GM18508 (cell line): ENCODE measurements around the gene PCNA.
"Not testable (repeated sequence)": the region's sequence is repeated elsewhere in the genome, so short reads cannot be mapped to it uniquely, and the experiment has no call there.

Experiments used
- ATAC-seq: cut with Tn5 transposase; IDR thresholded peaks from one replicate; pipeline ENCODE4 v1.9.1; 2021; ENCODE audit warnings: moderate number of reproducible peaks; ENCODE audit not compliant: insufficient read depth, unreplicated experiment

PCNA gene

GRCh38 chr20:5104479-5104878 is 15.3 kb downstream of the PCNA start:
- no peak for ATAC-seq

GRCh38 chr20:5100684-5101347 is 18.9 kb downstream of the PCNA start:
- no peak for ATAC-seq

- ATAC-seq, result not testable (repeated sequence)
Observed at GRCh38 chr20:5099909-5100308, 19.8 kb downstream of the PCNA start.

- ATAC-seq, result not testable (repeated sequence)
Observed at GRCh38 chr20:5099009-5099408, 20.7 kb downstream of the PCNA start.

- no peak for ATAC-seq
Observed at GRCh38 chr20:5096463-5096862, 23.3 kb downstream of the PCNA start.

GRCh38 chr20:5095931-5096330 is 23.8 kb downstream of the PCNA start:
- no peak for ATAC-seq

- no peak for ATAC-seq
Observed at GRCh38 chr20:5095454-5095853, 24.3 kb downstream of the PCNA start.

GRCh38 chr20:5092765-5093339 is 26.9 kb downstream of the PCNA start:
- no peak for ATAC-seq

GRCh38 chr20:5091902-5092301 is 27.9 kb downstream of the PCNA start:
- ATAC-seq, result no peak

GRCh38 chr20:5090191-5090590 is 29.6 kb downstream of the PCNA start:
- ATAC-seq, result no peak

GRCh38 chr20:5088688-5089087 is 31.1 kb downstream of the PCNA start:
- no peak for ATAC-seq

GRCh38 chr20:5085380-5085779 is 34.4 kb downstream of the PCNA start:
- ATAC-seq, result no peak

- ATAC-seq, result no peak
Observed at GRCh38 chr20:5080384-5080877, 39.3 kb downstream of the PCNA start.

GRCh38 chr20:5078399-5078958 is 41.3 kb downstream of the PCNA start:
- ATAC-seq, result peak; percentile 91

- no peak for ATAC-seq
Observed at GRCh38 chr20:5077761-5078387, 41.9 kb downstream of the PCNA start.

GRCh38 chr20:5076913-5077312 is 42.8 kb downstream of the PCNA start:
- ATAC-seq, result not testable (repeated sequence)

- ATAC-seq, result no peak
Observed at GRCh38 chr20:5074232-5074674, 45.5 kb downstream of the PCNA start.

GRCh38 chr20:5073660-5074231 is 46.0 kb downstream of the PCNA start:
- ATAC-seq, result no peak

- no peak for ATAC-seq
Observed at GRCh38 chr20:5072756-5073659, 46.8 kb downstream of the PCNA start.

- ATAC-seq, result not testable (repeated sequence)
Observed at GRCh38 chr20:5071942-5072341, 47.8 kb downstream of the PCNA start.
